NCI-H1048 (cell line): ENCODE data around the gene NANS.
"Not testable (repeated sequence)": the region's sequence is repeated elsewhere in the genome, so short reads cannot be mapped to it uniquely, and the experiment has no call there.

Source experiments
- DNase-seq: peaks from one replicate; lab custom pipeline; 2025; lab: John Stamatoyannopoulos, UW

The NANS gene

DNA sequence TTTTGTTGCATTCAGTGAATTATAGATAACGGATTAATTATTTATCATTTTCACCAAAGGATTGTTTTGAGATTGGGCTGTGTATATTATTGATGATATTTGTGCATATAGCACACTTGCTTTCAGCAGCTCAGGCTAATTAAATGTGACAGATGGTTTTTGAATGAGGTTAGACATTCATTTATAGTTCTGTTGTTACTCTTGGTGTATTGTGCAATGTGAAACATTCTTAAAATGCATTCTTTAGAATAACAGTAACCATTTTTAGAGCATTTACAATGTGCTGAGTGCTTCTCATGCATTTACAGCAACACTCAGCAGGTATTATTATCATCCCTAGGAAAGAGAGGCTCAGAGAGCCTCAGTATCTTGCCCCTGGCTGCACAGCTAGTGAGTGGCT, 23.8 kb downstream of the NANS start:
- DNase-seq = no peak

DNA sequence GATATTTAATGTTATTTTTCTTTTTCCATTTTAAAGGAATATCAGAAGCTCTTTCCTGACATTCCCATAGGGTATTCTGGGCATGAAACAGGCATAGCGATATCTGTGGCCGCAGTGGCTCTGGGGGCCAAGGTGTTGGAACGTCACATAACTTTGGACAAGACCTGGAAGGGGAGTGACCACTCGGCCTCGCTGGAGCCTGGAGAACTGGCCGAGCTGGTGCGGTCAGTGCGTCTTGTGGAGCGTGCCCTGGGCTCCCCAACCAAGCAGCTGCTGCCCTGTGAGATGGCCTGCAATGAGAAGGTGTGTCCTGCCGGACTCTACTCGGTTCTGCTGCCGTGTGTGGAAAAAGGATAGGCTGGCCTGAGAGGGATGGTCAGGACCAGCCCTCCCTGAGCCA, 24.2 kb downstream of the NANS start:
- DNase-seq = no peak

DNA sequence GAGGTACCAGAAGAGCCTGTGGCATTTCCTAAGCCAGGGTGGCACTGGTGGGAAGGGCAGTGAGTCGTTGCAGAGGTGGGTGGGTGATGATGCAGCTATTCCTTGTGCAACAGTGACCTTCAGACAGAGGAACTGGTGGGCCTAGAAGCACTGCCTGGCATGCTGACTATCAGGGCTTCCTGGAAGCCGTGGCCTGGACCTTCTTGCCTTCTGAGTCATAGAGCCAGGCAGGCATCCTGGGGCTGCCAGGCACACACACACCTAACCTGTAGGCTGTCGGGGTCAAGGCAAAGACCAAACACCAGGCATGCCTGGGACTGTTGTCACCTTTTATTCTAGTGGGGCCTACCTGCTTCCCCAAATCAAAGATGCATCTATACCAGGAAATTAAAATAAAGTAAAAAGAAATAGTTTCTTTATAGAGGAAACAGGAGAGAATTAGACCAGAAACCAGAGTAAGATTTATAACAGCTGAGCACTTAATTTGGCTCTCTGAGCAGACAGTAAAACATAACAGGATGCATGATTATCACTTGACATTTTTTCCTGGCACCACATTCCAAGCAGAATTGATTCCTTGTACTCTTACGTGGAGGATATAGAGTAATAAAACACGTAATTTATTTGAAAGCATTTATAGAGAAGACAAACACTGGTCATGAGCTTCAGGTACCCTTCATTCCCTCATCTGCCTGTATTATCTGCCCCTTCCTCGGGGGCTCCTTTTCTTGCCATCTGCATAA, 25.1 kb downstream of the NANS start:
- no peak for DNase-seq

DNA sequence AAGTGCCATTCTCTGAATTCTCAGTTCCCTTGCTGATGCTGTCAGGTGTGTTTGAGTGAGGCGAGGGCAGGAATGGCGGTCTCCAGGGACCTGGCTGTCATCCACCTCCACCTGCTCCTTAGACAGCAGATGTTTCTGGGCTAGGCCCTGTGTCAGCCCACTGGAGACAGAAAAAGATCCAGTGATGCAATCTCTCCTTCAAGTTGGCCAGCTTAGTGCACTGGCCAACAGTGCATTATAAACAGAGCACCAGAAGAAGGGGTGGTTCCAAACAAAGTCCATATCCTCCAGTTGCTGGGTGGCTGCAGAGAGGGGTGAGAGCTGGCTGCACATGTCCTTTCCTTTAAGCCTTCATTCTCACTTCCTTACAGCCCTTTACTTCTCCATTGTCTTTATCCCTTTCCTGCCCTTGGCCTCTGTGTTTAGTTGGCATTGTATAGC, 26.5 kb downstream of the NANS start:
- no peak for DNase-seq

DNA sequence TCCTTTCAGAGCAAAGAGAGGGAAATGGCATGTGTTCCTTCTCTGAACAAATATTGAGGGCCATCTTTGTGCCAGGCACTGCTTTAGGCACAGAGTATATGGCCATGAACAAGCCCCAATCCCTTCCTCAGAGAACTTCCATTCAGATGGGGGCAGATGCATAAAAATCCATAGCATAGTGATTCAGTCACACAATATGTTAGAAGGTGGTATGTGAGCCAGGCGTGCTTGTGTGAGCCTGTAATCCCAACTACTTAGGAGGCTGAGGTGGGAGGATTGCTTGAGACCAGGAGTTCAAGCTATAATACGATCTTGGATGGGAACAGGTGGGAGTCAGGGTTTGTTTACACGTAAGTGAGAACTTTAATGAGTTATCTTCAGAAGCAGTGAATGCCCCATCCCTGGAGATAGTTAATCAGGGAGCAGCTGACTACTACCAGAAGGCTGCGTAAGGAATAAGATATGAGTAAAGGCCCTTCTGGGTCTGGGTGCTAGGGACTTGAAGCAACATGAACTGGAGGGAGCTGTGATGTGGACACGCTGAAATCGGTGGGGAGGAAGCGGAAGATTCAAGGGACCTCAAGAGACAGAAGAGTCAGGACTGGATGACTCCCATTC, 27.1 kb downstream of the NANS start:
- no peak for DNase-seq

DNA sequence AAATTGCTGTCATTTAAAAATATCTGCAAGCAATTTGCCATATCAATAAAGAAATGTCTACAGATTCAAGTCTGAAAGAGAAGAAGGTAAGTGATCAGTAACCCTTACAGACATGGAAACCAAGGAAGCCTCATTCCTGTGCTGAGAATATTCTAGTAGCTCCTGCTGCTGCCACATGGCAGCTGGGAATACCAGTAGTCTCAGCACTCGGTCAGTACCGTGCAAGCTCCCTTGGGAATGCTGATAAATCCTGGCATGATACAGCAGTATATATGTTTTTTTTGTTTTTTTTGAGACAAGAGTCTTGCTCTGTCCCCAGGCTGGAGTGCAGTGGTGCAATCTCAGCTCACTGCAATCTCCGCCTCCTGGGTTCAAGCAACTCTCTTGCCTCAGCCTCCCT, 27.9 kb downstream of the NANS start:
- no peak for DNase-seq

DNA sequence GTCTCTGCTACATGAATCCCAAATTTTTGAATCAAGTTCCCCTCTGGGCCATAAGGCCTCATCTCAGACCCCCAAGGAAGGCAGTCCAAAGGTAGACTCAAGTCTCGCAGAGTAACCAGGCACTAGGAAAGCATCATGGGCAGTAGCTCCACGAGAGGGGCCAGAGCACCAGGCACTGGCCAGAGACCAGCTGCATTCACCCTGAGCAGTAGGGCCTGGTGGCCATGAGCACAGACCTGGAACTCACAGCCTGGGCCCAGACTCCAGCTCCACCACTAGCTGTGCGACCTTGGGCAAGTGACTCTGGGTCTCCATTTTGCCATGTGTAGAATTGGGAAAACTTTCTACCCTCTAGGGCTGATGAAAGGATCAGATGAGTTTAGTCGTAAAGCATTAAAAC, 28.5 kb downstream of the NANS start:
- no peak for DNase-seq

DNA sequence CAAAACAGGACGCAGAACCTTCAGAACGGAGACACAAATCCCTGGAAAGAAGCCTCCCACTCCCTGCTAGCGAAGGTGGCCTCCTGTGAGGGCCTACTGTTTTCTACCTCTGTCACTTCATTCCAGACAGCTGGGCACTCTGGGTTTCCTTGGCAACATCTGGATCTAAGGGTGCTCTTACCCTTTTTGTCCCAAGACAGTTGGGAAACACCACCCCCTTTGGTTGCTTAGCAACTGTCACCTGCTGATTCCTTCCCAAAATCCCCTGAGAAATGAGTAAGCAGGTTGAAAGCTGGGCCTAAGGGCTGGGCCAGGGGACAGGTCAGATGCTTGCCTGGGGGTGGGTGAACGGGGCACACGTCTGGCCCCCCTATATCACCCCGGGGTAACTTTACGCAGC, 29.4 kb downstream of the NANS start:
- DNase-seq = no peak

DNA sequence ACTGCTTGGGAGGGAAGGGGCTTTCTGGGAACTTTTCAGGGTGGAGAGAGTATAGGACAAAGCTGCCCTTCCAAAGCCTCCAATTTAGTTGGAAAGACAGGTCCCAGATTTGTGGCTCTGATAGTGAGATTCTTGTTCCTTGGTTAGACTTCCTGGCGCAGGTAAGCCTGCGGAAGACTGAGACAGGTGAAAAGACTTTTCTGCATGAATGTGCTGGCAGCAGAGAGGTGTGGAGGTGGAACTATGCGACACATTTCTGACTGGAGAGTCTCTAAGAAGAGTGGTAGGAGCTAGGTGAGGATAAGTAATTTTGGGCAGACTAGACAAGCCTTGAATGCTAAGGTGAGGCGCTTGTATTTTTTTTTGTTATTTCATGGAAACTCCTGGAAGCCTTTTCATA, 29.9 kb downstream of the NANS start:
- DNase-seq = no peak

DNA sequence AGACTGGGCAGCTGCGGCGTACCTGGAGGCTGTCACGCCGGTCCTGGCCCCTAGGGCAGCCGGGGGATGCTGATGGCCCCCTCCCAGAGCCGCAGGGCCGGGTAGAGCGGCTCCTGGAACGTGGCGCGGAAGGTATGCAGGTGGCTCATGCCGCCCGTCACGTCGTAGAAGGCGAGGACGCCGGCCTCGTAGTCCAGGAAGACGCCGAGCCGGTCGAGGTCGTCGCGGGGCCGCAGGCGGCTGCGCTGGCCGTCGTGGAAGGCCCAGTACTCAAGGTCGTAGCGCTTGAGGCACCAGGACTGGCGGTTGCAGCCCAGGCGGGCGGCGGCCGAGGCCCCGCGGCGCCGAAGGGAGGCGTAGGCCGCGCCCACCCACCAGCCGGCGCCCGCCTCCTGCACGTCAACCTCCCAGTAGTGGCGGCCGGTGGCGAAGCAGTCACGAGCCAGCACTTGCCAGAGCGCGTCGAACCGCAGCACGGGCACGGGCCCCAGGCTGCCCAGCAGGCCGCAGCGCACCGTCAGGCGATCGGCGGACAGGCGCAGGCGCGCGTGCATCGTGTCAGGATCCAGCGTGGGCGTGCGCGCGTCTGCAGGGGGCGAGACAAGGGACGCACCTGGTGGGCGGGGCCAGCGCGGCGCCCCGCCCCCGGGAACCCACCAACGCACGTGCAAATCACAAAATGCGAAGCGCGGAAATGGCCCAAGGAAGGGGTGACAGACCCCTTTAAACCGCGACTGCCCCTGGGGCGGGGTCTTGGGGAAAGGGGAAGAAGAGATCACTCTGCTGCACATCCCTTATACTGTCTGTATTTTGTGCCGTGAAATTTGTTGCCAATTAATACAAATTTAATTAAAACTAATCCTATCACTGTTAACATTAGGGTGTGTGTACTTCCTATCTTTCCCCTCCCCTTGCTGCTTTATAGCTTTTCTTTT, 31.2 kb downstream of the NANS start:
- DNase-seq = no peak

DNA sequence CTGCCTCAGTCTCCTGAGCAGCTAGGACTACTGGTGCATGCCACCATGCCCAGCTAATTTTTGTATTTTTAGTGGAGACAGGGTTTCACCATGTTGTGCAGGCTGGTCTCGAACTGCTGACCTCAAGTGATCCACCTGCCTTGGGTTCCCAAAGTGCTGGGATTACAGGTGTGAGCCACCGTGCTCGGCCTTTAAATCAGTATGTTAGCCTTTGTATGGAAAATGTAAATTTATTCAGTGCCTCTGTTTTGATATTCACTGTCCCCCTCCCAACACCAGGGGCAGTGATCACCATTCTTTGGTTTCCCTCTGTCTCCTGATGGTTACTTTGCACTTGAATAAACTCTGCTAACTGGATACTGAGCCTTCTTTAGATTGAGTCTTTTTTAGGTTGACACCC, 34.1 kb downstream of the NANS start:
- not testable (repeated sequence) for DNase-seq

DNA sequence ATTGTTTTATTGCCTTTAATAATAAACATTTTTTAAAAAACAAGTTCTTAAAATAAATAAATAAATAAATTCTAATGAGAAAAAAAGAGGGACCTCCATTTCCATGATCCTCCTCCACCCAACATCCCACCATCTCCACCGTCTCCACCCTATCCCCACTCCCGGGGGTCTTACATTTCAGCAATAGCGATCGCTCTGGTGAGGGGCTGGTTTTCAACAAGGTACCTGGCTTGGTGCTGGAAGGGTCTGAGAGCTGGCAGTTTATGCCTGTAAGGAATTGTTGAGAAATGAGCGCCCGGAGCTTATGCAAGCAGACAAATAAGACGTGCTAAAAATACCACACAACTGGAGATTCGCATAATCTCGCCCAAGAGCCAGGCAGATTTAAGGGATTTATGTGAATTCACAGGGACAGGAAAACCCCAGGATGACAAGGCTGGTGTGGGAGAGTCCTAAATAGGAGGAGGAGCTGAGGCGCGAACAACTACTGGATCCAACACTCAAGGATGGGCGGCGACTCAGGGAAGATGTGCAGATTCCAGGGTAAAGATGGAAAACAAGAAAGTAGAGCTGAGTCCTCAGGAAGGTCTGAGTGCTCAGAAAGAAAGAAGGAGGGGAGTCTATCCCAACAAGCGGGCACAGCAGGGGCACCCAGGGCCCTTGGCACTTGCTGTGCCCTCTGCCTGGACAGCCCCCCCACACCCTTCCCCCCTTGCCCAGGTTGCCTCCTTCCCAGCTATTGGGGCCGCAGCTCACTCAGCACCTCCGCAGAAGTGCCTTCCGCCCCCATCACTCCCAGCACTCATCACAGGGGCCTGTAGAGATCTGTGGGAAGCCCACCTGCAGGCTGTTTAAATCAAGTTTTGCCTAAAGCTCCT, 35.4 kb downstream of the NANS start:
- DNase-seq = no peak

DNA sequence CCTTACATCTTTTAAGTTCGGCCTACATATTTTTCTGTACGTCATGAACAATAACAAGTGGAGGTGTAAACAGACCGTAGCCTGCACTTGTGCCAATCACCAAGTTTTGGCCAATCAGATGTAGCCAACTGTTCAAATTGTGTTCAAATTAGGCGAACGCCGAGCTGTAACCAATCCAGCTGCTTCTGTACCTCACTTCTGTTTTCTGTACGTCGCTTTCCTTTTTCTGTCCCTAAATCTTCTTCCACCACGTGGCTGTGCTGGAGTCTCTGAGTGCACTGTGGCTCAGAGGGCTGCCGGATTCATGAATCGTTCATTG, 36.0 kb downstream of the NANS start:
- DNase-seq = no peak

DNA sequence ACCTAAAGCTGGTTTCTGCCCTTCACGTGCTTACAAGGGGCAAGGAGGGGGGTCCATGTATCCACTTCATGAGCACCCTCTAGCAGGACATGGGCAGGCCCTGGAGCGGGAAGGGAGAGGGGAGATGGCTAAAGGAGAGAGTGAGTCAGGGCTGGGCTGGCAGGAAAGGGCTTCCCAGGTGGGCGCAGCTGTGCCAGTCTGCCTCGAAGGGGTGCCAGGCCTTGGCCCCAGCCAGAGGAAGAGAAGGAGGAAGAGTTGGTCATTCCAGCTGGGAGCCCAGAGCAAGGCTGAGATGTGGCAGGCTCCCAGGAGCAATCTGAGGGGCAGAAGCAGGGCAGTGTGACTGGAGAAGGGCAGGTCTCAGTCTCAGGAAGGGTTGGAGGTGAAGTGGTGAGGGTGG, 37.8 kb downstream of the NANS start:
- no peak for DNase-seq

DNA sequence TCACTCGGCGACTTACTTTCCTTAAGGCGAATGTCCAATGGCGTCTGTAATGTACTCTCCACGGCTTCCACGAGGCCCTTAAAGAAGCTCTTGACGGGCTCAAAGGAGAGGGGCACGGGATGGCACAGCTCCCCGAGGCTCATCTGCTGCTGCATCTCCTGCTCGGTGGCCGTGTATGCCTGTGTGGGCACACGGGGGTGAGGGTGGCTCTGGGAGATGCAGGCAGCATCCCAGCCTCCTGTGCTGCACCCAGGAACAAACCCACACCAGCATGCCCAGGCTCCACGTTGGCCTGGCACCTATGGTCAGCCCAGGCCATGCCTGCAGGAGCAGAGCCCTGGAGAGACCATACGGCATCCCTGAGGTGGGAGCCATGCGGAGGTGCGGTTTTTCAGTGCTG, 38.3 kb downstream of the NANS start:
- no peak for DNase-seq

DNA sequence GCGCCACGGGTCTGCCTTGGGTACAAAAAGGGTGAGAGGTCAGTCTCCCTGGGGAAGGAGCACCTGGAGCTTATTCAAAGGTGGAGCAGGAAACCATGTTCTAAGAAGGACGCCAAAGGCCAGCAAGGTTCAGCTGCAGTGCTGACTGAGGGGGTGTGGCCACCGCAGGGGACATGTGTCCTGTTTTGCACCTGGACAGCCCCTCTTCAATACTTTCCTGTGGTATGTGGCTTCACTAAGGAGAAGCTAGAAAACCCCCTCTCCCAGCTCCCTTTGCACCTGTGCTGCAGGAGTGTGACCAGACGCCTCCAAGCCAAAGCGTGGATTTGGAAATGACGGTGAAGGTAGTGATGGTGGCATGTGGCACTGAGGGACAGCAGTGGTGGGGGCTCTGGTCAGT, 38.9 kb downstream of the NANS start:
- DNase-seq = no peak

DNA sequence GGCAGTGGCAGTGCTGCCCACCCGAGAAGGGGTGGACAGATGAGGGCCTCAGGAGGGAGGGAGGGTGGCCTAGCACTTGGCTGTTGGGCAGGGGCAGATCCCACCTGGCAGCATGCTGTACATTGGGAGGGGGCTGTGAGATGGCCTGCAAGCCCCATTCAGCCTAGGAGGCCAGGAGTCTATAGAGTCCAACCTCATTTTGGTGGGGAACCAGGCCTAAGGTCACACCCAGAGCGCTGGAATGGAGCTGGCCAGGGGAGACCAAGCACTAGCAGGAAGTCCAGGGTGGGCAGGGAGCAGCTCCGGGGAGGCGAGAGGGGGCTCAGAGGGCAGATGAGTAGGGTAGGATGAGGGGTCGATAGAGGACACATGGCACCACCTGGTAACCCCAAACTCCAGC, 39.6 kb downstream of the NANS start:
- no peak for DNase-seq

DNA sequence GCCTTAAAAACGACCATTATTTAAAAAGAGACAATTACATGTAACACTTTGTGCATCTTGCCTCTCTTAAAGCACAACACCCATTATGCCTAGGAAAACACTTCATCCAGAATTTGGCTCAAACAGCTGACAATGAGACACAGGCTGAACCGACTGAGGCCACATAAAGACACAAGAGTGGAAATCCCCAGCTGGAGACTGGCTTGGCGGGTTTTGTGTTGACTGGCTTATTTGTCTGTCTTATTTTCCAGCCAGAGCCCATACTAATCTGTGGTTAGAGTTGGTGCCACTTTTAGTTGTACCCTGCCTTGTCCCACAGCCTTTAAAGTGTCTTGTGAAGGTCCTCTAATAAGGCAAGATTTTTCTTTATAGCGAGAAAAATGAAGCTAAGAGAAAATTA, 41.3 kb downstream of the NANS start:
- no peak for DNase-seq

DNA sequence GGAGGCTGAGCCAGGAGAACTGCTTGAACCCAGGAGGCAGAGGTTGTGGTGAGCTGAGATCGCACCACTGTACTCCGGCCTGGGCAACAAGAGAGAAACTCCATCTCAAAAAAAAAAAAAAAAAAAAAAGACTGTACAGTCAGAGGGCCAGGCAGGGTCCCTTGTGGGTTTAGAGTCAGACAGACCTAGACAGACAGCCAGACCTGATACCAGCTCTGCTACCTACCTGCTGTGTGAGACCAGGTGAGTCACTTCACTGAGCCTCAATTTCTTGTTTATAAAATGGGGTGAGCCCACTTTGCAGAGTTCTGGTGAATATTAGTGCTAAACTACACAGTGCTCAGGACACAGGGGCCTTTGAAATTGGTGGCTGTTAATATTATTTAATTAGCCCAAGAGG, 42.8 kb downstream of the NANS start:
- DNase-seq = no peak

DNA sequence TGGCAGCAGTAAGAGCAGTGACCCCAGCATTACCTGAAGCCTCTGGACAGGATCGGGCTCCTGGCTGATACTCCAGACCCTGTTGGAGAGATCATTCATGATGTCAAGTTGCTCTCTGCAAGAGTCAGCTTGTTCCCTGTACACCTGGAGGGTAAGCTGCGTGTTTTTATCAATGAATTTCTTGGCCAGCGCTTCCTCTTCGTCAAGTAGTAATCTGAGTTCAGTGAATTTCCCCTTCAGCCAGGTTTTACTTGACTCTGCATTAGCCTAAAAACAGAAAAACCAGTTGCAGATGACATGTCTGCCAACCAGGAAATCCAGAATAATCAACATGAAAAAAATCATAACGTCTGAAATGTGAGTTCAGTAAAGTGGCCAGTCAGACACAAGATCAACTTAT, 43.4 kb downstream of the NANS start:
- DNase-seq = no peak

DNA sequence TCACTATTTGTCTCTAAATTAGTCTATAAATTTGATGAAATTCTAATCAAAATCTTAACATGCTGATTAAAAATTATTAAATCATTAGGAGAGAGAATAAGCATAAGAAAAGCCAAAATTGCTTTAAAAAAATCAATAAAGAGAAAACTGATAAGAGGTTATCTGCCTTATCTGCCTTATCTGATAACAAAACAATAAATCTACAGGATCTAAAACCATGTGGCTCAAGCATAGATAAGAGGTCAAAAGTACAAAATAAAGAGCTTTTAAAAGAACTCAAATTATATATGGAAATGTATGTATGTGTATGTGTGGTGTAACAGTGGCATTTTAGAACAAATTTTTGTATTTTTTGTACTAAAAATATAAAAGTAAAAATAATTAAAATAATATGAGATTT, 43.9 kb downstream of the NANS start:
- DNase-seq = no peak

DNA sequence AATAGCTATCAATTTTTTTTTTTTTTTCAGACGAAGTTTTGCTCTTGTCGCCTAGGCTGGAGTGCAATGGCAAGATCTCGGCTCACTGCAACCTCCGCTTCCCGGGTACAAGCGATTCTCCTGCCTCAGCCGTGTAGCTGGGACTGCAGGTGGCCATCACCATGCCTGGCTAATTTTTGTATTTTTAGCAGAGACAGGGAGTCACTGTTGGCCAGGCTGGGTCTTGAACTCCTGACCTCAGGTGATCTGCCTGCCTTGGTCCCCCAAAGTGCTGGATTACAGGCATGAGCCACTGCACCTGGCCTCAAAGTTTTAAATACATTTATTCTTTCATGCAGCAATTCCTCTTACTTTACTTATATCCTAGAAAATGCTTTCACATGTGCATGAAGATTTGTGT, 44.9 kb downstream of the NANS start:
- DNase-seq = no peak
